PC-3 (cell line): ENCODE measurements around the gene VAMP4. TPM values are rescaled to one million over a fixed set of nuclear protein-coding genes. Genes with fewer than 3 reads are reported as not detected.

Experiments
- ATAC-seq: fragments of 200-7000 bp; cut with Tn5 transposase; 2 replicates; pipeline ENCODE4 v1.9.1; 2020; ENCODE audit warnings: mild to moderate bottlenecking, moderate library complexity
- BruUV-seq: library from RNA; stranded (reverse); fragments of 400-500 nt; replicated peaks from 2 replicates; lab custom pipeline; 2021; lab: Mats Ljungman, UMichigan
- CTCF ChIA-PET: fragments of 300-600 bp; sonication (Branson Sonifier 250); formaldehyde crosslinking; loops from one replicate; lab custom pipeline; 2022; ENCODE audit warnings: antibody characterized with exemption; lab: Charles Lee
- POLR2A ChIA-PET: fragments of 300-600 bp; sonication (Branson Sonifier 250); formaldehyde crosslinking; loops from one replicate; lab custom pipeline; 2022; ENCODE audit warnings: antibody characterized with exemption; ENCODE audit not compliant: unreplicated experiment; lab: Charles Lee
- DNase-seq: peaks from one replicate; pipeline ENCODE4 v3.0.0-alpha.2; 2015
- H2AFZ ChIP-seq: fragments of 300-600 bp; sonication (generic); 2 replicates; pipeline ENCODE4 v1.6.0; 2016; ENCODE audit warnings: antibody characterized with exemption, low read length
- H3F3A ChIP-seq: fragments of 300-600 bp; sonication (generic); one replicate; pipeline ENCODE4 v1.6.0; 2017; ENCODE audit warnings: antibody characterized with exemption, low read length, control low read depth, mild to moderate bottlenecking; ENCODE audit not compliant: unreplicated experiment
- H3K27ac ChIP-seq: fragments of 300-600 bp; sonication (generic); 2 replicates; pipeline ENCODE4 v1.5.1; 2016; ENCODE audit warnings: mild to moderate bottlenecking, low read length
- H3K27me3 ChIP-seq: fragments of 300-600 bp; sonication (generic); 2 replicates; pipeline ENCODE4 v1.6.1; 2016; ENCODE audit warnings: low read length, mixed read lengths
- H3K36me3 ChIP-seq: fragments of 300-600 bp; sonication (generic); 2 replicates; pipeline ENCODE4 v1.6.1; 2016; ENCODE audit warnings: low read depth, mixed run types, low read length, mixed read lengths
- H3K4me1 ChIP-seq: fragments of 300-600 bp; sonication (generic); 2 replicates; pipeline ENCODE4 v1.5.1; 2016; ENCODE audit warnings: low read length; ENCODE audit not compliant: insufficient read depth
- H3K4me2 ChIP-seq: fragments of 300-600 bp; sonication (generic); 2 replicates; pipeline ENCODE4 v1.6.0; 2016; ENCODE audit warnings: low read length
- H3K4me3 ChIP-seq: fragments of 300-600 bp; sonication (generic); 2 replicates; pipeline ENCODE4 v1.5.1; 2016; ENCODE audit warnings: mild to moderate bottlenecking, low read length, mixed read lengths
- H3K79me2 ChIP-seq: fragments of 300-600 bp; sonication (generic); 2 replicates; pipeline ENCODE4 v1.6.1; 2017; ENCODE audit warnings: low read length, mixed read lengths
- H3K9ac ChIP-seq: fragments of 300-600 bp; sonication (generic); 2 replicates; pipeline ENCODE4 v1.6.0; 2016; ENCODE audit warnings: mild to moderate bottlenecking, low read length
- H3K9me2 ChIP-seq: fragments of 300-600 bp; sonication (generic); replicated peaks from 2 replicates; pipeline ENCODE4 v1.6.1; 2016; ENCODE audit warnings: mixed run types, low read length, mixed read lengths
- H3K9me3 ChIP-seq: fragments of 300-600 bp; sonication (generic); 2 replicates; pipeline ENCODE4 v1.6.1; 2016; ENCODE audit warnings: low read length, mixed read lengths
- H4K20me1 ChIP-seq: fragments of 300-600 bp; sonication (generic); 2 replicates; pipeline ENCODE4 v1.6.1; 2016; ENCODE audit warnings: low read length, mixed read lengths
- CTCF ChIP-seq: fragments of 300-600 bp; sonication (generic); conservative IDR thresholded peaks from 2 replicates; pipeline ENCODE4 v1.5.1; 2017; ENCODE audit warnings: antibody characterized with exemption, low read depth, mild to moderate bottlenecking, low read length
- EZH2 ChIP-seq: fragments of 300-600 bp; sonication (generic); IDR thresholded peaks from one replicate; pipeline ENCODE4 v1.6.1; 2017; ENCODE audit warnings: antibody characterized with exemption, mild to moderate bottlenecking, low read length; ENCODE audit not compliant: unreplicated experiment
- EZH2phosphoT487 ChIP-seq: fragments of 300-600 bp; sonication (generic); IDR thresholded peaks from 2 replicates; pipeline ENCODE4 v1.6.1; 2018; ENCODE audit warnings: mild to moderate bottlenecking, antibody characterized with exemption, low read length, borderline replicate concordance
- intact Hi-C: fragments of 100-400 bp; cut with micrococcal nuclease; formaldehyde crosslinking; loops from 2 replicates; pipeline ENCODE4 v1.9.0; 2023
- total RNA-seq: library from RNA; depleted of rRNA; stranded (reverse); fragments of >200 nt; gene quantifications from 2 replicates; pipeline ENCODE4 v1.2.3, GENCODE V29; 2014

The VAMP4 gene
- total RNA-seq, 1 experiment from 2014 or later: 7.2 TPM

- H2AFZ ChIP-seq: no peak overlapping the region
- CTCF ChIA-PET: no interaction called here
- H3K9ac ChIP-seq: no peak overlapping the region
- H3K4me3 ChIP-seq: no peak overlapping the region
- ATAC-seq: no peak
- H3K4me1 ChIP-seq: no peaks in the 10 kb centered on the region
- H3K4me2 ChIP-seq: no peak overlapping the region
- no peaks in the 10 kb centered on the region for H3K79me2 ChIP-seq
- POLR2A ChIA-PET: no interaction called here
- intact Hi-C loops: no loop called here
- H3K27me3 ChIP-seq: peaks cover 23% of the 10 kb centered on the region; the same call in 1 of the 2 replicates
- TF ChIP-seq CTCF: no peak
- TF ChIP-seq EZH2phosphoT487: no peak
- TF ChIP-seq EZH2: no peak
- no peaks in the 10 kb centered on the region for H3F3A ChIP-seq
- no TSS peak for BruUV-seq
- no peaks in the 10 kb centered on the region for H3K36me3 ChIP-seq
- H3K27ac ChIP-seq: no peak overlapping the region
- no peak for DNase-seq
- no peaks in the 10 kb centered on the region for H4K20me1 ChIP-seq
- H3K9me3 ChIP-seq: peaks cover 19% of the 10 kb centered on the region
- H3K9me2 ChIP-seq: peaks cover 8% of the 10 kb centered on the region; the same call in 1 of the 2 replicates
Measured at GRCh38 chr1:171753182-171753581, 11.3 kb upstream of the VAMP4 start.

DNA sequence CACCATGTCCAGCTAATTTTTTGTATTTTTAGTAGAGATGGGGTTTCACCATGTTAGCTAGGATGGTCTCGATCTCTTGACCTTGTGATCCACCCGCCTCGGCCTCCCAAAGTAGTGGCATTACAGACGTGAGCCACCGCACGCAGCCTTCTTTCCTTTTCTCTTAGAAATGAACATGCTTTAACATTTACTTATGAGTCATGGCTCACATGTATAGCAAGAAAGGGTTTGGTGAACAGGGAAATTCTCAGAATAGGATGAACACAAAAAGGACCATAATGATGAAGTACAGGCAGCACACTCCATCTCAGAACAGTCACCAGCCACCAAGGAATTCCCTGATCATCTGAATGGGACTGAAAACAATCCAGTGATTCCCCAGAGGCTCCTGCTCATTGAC lies 9.4 kb upstream of the VAMP4 start:
- ATAC-seq (no peak), DNase-seq (no peak)
- CTCF ChIA-PET: no interaction called here
- Histone ChIP-seq H4K20me1 (no peaks in the 10 kb centered on the region), H2AFZ (no peak overlapping the region), H3F3A (no peaks in the 10 kb centered on the region), H3K4me3 (no peak overlapping the region), H3K9ac (no peak overlapping the region), H3K27me3 (peaks cover 5% of the 10 kb centered on the region; the same call in 1 of the 2 replicates), H3K4me1 (no peaks in the 10 kb centered on the region), H3K9me2 (peaks cover 8% of the 10 kb centered on the region; the same call in 1 of the 2 replicates), H3K36me3 (no peaks in the 10 kb centered on the region), H3K9me3 (peaks cover 6% of the 10 kb centered on the region; the same call in 1 of the 2 replicates), H3K27ac (no peak overlapping the region), H3K4me2 (no peak overlapping the region), H3K79me2 (no peaks in the 10 kb centered on the region)
- no peak for TF ChIP-seq EZH2
- TF ChIP-seq CTCF: no peak
- TF ChIP-seq EZH2phosphoT487: no peak
- intact Hi-C loops: no loop called here
- POLR2A ChIA-PET: no interaction called here
- no TSS peak for BruUV-seq

DNA sequence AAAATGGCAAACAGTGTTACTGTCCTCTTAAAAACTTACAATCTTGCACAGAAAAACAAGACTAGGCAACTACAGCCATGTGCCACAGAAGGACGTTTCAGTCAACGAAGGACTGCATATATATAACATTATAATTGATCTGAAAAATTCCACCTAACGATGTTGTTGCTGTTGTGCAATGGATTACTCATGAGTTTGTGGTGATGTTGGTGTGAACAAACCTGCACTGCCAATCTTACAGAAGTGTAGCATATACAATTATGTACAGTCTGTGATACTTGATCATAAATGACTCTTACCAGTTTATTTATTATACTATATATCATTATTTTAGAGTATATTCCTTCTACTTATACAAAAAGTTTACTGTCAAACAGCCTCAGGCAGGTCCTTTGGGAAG lies 6.8 kb upstream of the VAMP4 start:
- Histone ChIP-seq H3K4me2 (no peak overlapping the region), H3K27me3 (no peaks in the 10 kb centered on the region), H3K27ac (no peak overlapping the region), H3F3A (no peaks in the 10 kb centered on the region), H3K9me2 (no peaks in the 10 kb centered on the region), H3K4me3 (no peak overlapping the region), H3K79me2 (no peaks in the 10 kb centered on the region), H3K9ac (no peak overlapping the region), H4K20me1 (no peaks in the 10 kb centered on the region), H2AFZ (no peak overlapping the region), H3K36me3 (no peaks in the 10 kb centered on the region), H3K9me3 (no peaks in the 10 kb centered on the region), H3K4me1 (peaks cover 5% of the 10 kb centered on the region)
- DNase-seq (no peak), ATAC-seq (no peak)
- intact Hi-C loops: no loop called here
- TF ChIP-seq EZH2phosphoT487 (no peak), CTCF (no peak), EZH2 (no peak)
- ChIA-PET POLR2A (no interaction called here), CTCF (no interaction called here)
- BruUV-seq: no TSS peak
